Measurements from ENCODE around the gene HFE.
"Not testable (repeated sequence)": the region's sequence is repeated elsewhere in the genome, so short reads cannot be mapped to it uniquely, and the experiment has no call there.

Gene HFE

GRCh38 chr6:26087284-26088115, at the start of gene HFE:
Gene HFE, plus strand, starts transcription at chr6:26087429. Its CDS starts 12 bp downstream, at chr6:26087441.
- peak; percentile 68 for DNase-seq

- DNase-seq, result no peak
Measured at GRCh38 chr6:26041946-26042345, 45.3 kb upstream of the HFE start.

GRCh38 chr6:26043384-26044139, 43.7 kb upstream of the HFE start:
- peak; percentile 98 for DNase-seq

GRCh38 chr6:26044140-26045064, 42.8 kb upstream of the HFE start:
- peak; percentile 40 for DNase-seq

- peak; percentile 97 for DNase-seq
Measured at GRCh38 chr6:26045065-26045927, 41.9 kb upstream of the HFE start.

GRCh38 chr6:26045928-26046368, 41.3 kb upstream of the HFE start:
- peak; percentile 56 for DNase-seq

GRCh38 chr6:26047329-26047728, 39.9 kb upstream of the HFE start:
- DNase-seq, result not testable (repeated sequence)

GRCh38 chr6:26048590-26048989, 38.6 kb upstream of the HFE start:
- DNase-seq, result no peak

GRCh38 chr6:26051665-26052310, 35.4 kb upstream of the HFE start:
- DNase-seq, result no peak

GRCh38 chr6:26052762-26053250, 34.4 kb upstream of the HFE start:
- DNase-seq, result not testable (repeated sequence)

GRCh38 chr6:26053992-26054780, 33.0 kb upstream of the HFE start:
- peak; percentile 31 for DNase-seq

GRCh38 chr6:26054781-26055718, 32.2 kb upstream of the HFE start:
- DNase-seq, result peak; percentile 99

GRCh38 chr6:26055719-26056582, 31.3 kb upstream of the HFE start:
- peak; percentile 93 for DNase-seq

- peak; percentile 46 for DNase-seq
Measured at GRCh38 chr6:26056583-26057350, 30.5 kb upstream of the HFE start.

GRCh38 chr6:26057899-26058298, 29.3 kb upstream of the HFE start:
- no peak for DNase-seq

GRCh38 chr6:26058477-26059033, 28.7 kb upstream of the HFE start:
- not testable (repeated sequence) for DNase-seq

GRCh38 chr6:26059941-26060340, 27.3 kb upstream of the HFE start:
- no peak for DNase-seq
